ENCODE measurements around the gene PLCD3. TPM values are rescaled to one million over a fixed set of nuclear protein-coding genes. Genes with fewer than 3 reads are reported as not detected.

The PLCD3 gene
- total and polyA plus RNA-seq, 2 of the 13 experiments (the other 11 are each of a cell fraction or from before 2014, with no cell fraction given): 11.3 to 39.1 TPM

DNA sequence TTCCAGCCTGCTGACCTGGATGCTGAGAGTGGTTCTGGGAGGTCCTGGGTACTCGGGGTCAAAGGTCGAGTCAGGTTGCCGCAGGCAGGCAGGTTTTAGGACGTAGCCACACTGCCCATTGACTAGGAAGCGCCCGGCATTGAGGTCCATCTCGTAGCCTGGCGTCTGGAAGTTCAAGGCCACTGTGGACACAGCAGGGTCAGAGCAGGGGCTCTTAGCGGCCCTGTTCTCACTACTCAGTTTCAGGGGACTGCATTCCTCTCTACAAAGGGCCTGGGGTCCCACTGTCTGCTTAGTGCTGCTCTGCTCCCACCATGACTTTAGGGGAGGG is 18.9 kb downstream of the PLCD3 start (continued):
- TF ChIP-seq ZBTB7B (CRISPR knock-in tag; IDR thresholded peaks at IDR 0.05) (peak; percentile 62; the same call in 1 of the 2 replicates), ARID2 (CRISPR knock-in tag; IDR thresholded peaks at IDR 0.05; ENCODE audit: borderline replicate concordance) (no peak), ZNF883 (CRISPR knock-in tag; IDR thresholded peaks at IDR 0.05; ENCODE audit: not compliant biosample characterization) (no peak), ZNF296 (CRISPR knock-in tag; conservative IDR thresholded peaks at IDR 0.05) (no peak), ZNF839 (CRISPR knock-in tag; IDR thresholded peaks at IDR 0.05; ENCODE audit: borderline replicate concordance) (no peak), SP4 (CRISPR knock-in tag; IDR thresholded peaks at IDR 0.05) (no peak), MBD4 (IDR thresholded peaks at IDR 0.05; ENCODE audit: borderline replicate concordance, low read length) (no peak), NFRKB (IDR thresholded peaks at IDR 0.05) (no peak), GLI4 (CRISPR knock-in tag; IDR thresholded peaks at IDR 0.05; ENCODE audit: borderline replicate concordance) (no peak)
- TF ChIP-seq, protein P1, sequence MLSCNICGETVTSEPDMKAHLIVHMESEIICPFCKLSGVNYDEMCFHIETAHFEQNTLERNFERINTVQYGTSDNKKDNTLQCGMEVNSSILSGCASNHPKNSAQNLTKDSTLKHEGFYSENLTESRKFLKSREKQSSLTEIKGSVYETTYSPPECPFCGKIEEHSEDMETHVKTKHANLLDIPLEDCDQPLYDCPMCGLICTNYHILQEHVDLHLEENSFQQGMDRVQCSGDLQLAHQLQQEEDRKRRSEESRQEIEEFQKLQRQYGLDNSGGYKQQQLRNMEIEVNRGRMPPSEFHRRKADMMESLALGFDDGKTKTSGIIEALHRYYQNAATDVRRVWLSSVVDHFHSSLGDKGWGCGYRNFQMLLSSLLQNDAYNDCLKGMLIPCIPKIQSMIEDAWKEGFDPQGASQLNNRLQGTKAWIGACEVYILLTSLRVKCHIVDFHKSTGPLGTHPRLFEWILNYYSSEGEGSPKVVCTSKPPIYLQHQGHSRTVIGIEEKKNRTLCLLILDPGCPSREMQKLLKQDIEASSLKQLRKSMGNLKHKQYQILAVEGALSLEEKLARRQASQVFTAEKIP (CRISPR knock-in tag; IDR thresholded peaks at IDR 0.05; ENCODE audit: borderline replicate concordance): no peak
- TF ChIP-seq, protein P2, sequence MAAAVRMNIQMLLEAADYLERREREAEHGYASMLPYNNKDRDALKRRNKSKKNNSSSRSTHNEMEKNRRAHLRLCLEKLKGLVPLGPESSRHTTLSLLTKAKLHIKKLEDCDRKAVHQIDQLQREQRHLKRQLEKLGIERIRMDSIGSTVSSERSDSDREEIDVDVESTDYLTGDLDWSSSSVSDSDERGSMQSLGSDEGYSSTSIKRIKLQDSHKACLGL (CRISPR knock-in tag; IDR thresholded peaks at IDR 0.05): no peak
- TF ChIP-seq, protein P3, sequence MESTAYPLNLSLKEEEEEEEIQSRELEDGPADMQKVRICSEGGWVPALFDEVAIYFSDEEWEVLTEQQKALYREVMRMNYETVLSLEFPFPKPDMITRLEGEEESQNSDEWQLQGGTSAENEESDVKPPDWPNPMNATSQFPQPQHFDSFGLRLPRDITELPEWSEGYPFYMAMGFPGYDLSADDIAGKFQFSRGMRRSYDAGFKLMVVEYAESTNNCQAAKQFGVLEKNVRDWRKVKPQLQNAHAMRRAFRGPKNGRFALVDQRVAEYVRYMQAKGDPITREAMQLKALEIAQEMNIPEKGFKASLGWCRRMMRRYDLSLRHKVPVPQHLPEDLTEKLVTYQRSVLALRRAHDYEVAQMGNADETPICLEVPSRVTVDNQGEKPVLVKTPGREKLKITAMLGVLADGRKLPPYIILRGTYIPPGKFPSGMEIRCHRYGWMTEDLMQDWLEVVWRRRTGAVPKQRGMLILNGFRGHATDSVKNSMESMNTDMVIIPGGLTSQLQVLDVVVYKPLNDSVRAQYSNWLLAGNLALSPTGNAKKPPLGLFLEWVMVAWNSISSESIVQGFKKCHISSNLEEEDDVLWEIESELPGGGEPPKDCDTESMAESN (CRISPR knock-in tag; conservative IDR thresholded peaks at IDR 0.05): no peak
- TF ChIP-seq, protein P4, sequence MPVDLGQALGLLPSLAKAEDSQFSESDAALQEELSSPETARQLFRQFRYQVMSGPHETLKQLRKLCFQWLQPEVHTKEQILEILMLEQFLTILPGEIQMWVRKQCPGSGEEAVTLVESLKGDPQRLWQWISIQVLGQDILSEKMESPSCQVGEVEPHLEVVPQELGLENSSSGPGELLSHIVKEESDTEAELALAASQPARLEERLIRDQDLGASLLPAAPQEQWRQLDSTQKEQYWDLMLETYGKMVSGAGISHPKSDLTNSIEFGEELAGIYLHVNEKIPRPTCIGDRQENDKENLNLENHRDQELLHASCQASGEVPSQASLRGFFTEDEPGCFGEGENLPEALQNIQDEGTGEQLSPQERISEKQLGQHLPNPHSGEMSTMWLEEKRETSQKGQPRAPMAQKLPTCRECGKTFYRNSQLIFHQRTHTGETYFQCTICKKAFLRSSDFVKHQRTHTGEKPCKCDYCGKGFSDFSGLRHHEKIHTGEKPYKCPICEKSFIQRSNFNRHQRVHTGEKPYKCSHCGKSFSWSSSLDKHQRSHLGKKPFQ (CRISPR knock-in tag; IDR thresholded peaks at IDR 0.05; ENCODE audit: insufficient replicate concordance): no peak
- TF ChIP-seq, protein P5, sequence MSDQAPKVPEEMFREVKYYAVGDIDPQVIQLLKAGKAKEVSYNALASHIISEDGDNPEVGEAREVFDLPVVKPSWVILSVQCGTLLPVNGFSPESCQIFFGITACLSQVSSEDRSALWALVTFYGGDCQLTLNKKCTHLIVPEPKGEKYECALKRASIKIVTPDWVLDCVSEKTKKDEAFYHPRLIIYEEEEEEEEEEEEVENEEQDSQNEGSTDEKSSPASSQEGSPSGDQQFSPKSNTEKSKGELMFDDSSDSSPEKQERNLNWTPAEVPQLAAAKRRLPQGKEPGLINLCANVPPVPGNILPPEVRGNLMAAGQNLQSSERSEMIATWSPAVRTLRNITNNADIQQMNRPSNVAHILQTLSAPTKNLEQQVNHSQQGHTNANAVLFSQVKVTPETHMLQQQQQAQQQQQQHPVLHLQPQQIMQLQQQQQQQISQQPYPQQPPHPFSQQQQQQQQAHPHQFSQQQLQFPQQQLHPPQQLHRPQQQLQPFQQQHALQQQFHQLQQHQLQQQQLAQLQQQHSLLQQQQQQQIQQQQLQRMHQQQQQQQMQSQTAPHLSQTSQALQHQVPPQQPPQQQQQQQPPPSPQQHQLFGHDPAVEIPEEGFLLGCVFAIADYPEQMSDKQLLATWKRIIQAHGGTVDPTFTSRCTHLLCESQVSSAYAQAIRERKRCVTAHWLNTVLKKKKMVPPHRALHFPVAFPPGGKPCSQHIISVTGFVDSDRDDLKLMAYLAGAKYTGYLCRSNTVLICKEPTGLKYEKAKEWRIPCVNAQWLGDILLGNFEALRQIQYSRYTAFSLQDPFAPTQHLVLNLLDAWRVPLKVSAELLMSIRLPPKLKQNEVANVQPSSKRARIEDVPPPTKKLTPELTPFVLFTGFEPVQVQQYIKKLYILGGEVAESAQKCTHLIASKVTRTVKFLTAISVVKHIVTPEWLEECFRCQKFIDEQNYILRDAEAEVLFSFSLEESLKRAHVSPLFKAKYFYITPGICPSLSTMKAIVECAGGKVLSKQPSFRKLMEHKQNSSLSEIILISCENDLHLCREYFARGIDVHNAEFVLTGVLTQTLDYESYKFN (CRISPR knock-in tag; conservative IDR thresholded peaks at IDR 0.05): peak; percentile 53
- TF ChIP-seq, protein P6, sequence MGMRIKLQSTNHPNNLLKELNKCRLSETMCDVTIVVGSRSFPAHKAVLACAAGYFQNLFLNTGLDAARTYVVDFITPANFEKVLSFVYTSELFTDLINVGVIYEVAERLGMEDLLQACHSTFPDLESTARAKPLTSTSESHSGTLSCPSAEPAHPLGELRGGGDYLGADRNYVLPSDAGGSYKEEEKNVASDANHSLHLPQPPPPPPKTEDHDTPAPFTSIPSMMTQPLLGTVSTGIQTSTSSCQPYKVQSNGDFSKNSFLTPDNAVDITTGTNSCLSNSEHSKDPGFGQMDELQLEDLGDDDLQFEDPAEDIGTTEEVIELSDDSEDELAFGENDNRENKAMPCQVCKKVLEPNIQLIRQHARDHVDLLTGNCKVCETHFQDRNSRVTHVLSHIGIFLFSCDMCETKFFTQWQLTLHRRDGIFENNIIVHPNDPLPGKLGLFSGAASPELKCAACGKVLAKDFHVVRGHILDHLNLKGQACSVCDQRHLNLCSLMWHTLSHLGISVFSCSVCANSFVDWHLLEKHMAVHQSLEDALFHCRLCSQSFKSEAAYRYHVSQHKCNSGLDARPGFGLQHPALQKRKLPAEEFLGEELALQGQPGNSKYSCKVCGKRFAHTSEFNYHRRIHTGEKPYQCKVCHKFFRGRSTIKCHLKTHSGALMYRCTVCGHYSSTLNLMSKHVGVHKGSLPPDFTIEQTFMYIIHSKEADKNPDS (CRISPR knock-in tag; IDR thresholded peaks at IDR 0.05): no peak
- TF ChIP-seq, protein P7, sequence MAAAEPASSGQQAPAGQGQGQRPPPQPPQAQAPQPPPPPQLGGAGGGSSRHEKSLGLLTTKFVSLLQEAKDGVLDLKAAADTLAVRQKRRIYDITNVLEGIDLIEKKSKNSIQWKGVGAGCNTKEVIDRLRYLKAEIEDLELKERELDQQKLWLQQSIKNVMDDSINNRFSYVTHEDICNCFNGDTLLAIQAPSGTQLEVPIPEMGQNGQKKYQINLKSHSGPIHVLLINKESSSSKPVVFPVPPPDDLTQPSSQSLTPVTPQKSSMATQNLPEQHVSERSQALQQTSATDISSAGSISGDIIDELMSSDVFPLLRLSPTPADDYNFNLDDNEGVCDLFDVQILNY (CRISPR knock-in tag; conservative IDR thresholded peaks at IDR 0.05): no peak
- TF ChIP-seq, protein P8, sequence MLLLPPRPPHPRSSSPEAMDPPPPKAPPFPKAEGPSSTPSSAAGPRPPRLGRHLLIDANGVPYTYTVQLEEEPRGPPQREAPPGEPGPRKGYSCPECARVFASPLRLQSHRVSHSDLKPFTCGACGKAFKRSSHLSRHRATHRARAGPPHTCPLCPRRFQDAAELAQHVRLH (CRISPR knock-in tag; IDR thresholded peaks at IDR 0.05; ENCODE audit: borderline replicate concordance, low read depth): 0 out of 2 replicates have a peak, but pooled peaks have one; percentile 13
